ENCODE data around the gene CETN2. TPM values are rescaled to one million over a fixed set of nuclear protein-coding genes. Genes with fewer than 3 reads are reported as not detected.

Gene CETN2
- total RNA-seq, 1 experiment from 2014 or later, result 24.6 TPM

Other genes with a start within 250 kb of the CETN2 start
- gene GABRQ, start 192.9 kb downstream of the CETN2 start, total RNA-seq (2021), result 3.8 and 3.9 TPM in 2 replicates
- not detected in 2 replicates for gene MAGEA3, start 132.0 kb downstream of the CETN2 start, total RNA-seq (2021)
- gene CSAG2, start 121.5 kb downstream of the CETN2 start, total RNA-seq (2021), result not detected in 2 replicates
- not detected in 2 replicates for gene MAGEA2B, start 116.1 kb downstream of the CETN2 start, total RNA-seq (2021)
- gene CSAG1, start 97.0 kb downstream of the CETN2 start, total RNA-seq (2021), result not detected in 2 replicates
- not detected in 2 replicates for gene MAGEA12, start 97.0 kb downstream of the CETN2 start, total RNA-seq (2021)
- 0.13 and 0.22 TPM in 2 replicates for gene MAGEA2, start 76.9 kb downstream of the CETN2 start, total RNA-seq (2021)
- gene CSAG3, start 71.5 kb downstream of the CETN2 start, total RNA-seq (2021), result not detected in 2 replicates
- gene MAGEA6, start 61.1 kb downstream of the CETN2 start, total RNA-seq (2021), result not detected in 2 replicates
- 31.6 and 32.7 TPM in 2 replicates for gene NSDHL, start 306 bp upstream of the CETN2 start, total RNA-seq (2021)
- gene ZNF185, start 67.3 kb upstream of the CETN2 start, total RNA-seq (2021), result 10.2 and 11.3 TPM in 2 replicates
- gene PNMA5, start 163.4 kb upstream of the CETN2 start, total RNA-seq (2021), result 0.07 TPM in 1 of 2 replicates, not detected in the other
- 9.1 and 9.4 TPM in 2 replicates for gene PNMA3, start 225.7 kb upstream of the CETN2 start, total RNA-seq (2021)
- 7.7 and 8.0 TPM in 2 replicates for gene PNMA6A, start 241.7 kb upstream of the CETN2 start, total RNA-seq (2021)